ENCODE measurements around the gene MACC1.

GRCh38 chr7:20227291-20227795 lies 10.2 kb upstream of the MACC1 start:
- TF ChIP-seq TCF3 (CRISPR knock-in tag; IDR thresholded peaks at IDR 0.05), result no peak
- TF ChIP-seq SMC3 (conservative IDR thresholded peaks at IDR 0.05; ENCODE audit: insufficient read depth, low read depth, low read length), result no peak
- TF ChIP-seq RBM39 (optimal IDR thresholded peaks at IDR 0.05; ENCODE audit: low read depth, low read length), result no peak
- TF ChIP-seq ZNF444 (CRISPR knock-in tag; IDR thresholded peaks at IDR 0.05), result no peak
- TF ChIP-seq, protein P1, sequence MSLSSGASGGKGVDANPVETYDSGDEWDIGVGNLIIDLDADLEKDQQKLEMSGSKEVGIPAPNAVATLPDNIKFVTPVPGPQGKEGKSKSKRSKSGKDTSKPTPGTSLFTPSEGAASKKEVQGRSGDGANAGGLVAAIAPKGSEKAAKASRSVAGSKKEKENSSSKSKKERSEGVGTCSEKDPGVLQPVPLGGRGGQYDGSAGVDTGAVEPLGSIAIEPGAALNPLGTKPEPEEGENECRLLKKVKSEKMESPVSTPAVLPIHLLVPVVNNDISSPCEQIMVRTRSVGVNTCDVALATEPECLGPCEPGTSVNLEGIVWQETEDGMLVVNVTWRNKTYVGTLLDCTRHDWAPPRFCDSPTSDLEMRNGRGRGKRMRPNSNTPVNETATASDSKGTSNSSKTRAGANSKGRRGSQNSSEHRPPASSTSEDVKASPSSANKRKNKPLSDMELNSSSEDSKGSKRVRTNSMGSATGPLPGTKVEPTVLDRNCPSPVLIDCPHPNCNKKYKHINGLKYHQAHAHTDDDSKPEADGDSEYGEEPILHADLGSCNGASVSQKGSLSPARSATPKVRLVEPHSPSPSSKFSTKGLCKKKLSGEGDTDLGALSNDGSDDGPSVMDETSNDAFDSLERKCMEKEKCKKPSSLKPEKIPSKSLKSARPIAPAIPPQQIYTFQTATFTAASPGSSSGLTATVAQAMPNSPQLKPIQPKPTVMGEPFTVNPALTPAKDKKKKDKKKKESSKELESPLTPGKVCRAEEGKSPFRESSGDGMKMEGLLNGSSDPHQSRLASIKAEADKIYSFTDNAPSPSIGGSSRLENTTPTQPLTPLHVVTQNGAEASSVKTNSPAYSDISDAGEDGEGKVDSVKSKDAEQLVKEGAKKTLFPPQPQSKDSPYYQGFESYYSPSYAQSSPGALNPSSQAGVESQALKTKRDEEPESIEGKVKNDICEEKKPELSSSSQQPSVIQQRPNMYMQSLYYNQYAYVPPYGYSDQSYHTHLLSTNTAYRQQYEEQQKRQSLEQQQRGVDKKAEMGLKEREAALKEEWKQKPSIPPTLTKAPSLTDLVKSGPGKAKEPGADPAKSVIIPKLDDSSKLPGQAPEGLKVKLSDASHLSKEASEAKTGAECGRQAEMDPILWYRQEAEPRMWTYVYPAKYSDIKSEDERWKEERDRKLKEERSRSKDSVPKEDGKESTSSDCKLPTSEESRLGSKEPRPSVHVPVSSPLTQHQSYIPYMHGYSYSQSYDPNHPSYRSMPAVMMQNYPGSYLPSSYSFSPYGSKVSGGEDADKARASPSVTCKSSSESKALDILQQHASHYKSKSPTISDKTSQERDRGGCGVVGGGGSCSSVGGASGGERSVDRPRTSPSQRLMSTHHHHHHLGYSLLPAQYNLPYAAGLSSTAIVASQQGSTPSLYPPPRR (CRISPR knock-in tag; IDR thresholded peaks at IDR 0.05; ENCODE audit: borderline replicate concordance), result no peak
- TF ChIP-seq, protein P2, sequence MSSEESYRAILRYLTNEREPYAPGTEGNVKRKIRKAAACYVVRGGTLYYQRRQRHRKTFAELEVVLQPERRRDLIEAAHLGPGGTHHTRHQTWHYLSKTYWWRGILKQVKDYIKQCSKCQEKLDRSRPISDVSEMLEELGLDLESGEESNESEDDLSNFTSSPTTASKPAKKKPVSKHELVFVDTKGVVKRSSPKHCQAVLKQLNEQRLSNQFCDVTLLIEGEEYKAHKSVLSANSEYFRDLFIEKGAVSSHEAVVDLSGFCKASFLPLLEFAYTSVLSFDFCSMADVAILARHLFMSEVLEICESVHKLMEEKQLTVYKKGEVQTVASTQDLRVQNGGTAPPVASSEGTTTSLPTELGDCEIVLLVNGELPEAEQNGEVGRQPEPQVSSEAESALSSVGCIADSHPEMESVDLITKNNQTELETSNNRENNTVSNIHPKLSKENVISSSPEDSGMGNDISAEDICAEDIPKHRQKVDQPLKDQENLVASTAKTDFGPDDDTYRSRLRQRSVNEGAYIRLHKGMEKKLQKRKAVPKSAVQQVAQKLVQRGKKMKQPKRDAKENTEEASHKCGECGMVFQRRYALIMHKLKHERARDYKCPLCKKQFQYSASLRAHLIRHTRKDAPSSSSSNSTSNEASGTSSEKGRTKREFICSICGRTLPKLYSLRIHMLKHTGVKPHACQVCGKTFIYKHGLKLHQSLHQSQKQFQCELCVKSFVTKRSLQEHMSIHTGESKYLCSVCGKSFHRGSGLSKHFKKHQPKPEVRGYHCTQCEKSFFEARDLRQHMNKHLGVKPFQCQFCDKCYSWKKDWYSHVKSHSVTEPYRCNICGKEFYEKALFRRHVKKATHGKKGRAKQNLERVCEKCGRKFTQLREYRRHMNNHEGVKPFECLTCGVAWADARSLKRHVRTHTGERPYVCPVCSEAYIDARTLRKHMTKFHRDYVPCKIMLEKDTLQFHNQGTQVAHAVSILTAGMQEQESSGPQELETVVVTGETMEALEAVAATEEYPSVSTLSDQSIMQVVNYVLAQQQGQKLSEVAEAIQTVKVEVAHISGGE (CRISPR knock-in tag; IDR thresholded peaks at IDR 0.05), result no peak
- TF ChIP-seq SIX5 (IDR thresholded peaks at IDR 0.05; ENCODE audit: borderline replicate concordance in 1 of 2, insufficient read depth in 1 of 2, low read depth in 1 of 2, low read length in 2 of 2), result no peak
- TF ChIP-seq, protein P3, sequence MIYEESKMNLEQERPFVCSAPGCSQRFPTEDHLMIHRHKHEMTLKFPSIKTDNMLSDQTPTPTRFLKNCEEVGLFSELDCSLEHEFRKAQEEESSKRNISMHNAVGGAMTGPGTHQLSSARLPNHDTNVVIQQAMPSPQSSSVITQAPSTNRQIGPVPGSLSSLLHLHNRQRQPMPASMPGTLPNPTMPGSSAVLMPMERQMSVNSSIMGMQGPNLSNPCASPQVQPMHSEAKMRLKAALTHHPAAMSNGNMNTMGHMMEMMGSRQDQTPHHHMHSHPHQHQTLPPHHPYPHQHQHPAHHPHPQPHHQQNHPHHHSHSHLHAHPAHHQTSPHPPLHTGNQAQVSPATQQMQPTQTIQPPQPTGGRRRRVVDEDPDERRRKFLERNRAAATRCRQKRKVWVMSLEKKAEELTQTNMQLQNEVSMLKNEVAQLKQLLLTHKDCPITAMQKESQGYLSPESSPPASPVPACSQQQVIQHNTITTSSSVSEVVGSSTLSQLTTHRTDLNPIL (CRISPR knock-in tag; IDR thresholded peaks at IDR 0.05), result no peak
